HG02623 (cell line): ENCODE data around the gene PHLPP1.

Source experiments
- ATAC-seq: cut with Tn5 transposase; IDR thresholded peaks from one replicate; pipeline ENCODE4 v1.9.1; 2021; ENCODE audit warnings: moderate library complexity; ENCODE audit not compliant: unreplicated experiment

PHLPP1 gene

GRCh38 chr18:62933261-62933887, 218.0 kb downstream of the PHLPP1 start:
- no peak for ATAC-seq

GRCh38 chr18:62935994-62936393, 220.7 kb downstream of the PHLPP1 start:
- no peak for ATAC-seq

GRCh38 chr18:62937065-62937464, 221.7 kb downstream of the PHLPP1 start:
- no peak for ATAC-seq

GRCh38 chr18:62938006-62938405, 222.7 kb downstream of the PHLPP1 start:
- no peak for ATAC-seq

- ATAC-seq, result peak; percentile 77
These were observed 223.1 kb downstream of the PHLPP1 start for GRCh38 chr18:62938487-62938886.

- ATAC-seq, result no peak
These were observed 224.1 kb downstream of the PHLPP1 start for GRCh38 chr18:62939433-62939832.

- no peak for ATAC-seq
These were observed 224.6 kb downstream of the PHLPP1 start for GRCh38 chr18:62939926-62940325.

GRCh38 chr18:62942578-62942977, 227.2 kb downstream of the PHLPP1 start:
- no peak for ATAC-seq

- no peak for ATAC-seq
These were observed 229.1 kb downstream of the PHLPP1 start for GRCh38 chr18:62944454-62944853.

- no peak for ATAC-seq
These were observed 233.4 kb downstream of the PHLPP1 start for GRCh38 chr18:62948788-62949187.

- ATAC-seq, result no peak
These were observed 234.9 kb downstream of the PHLPP1 start for GRCh38 chr18:62950246-62950645.

- ATAC-seq, result no peak
These were observed 237.5 kb downstream of the PHLPP1 start for GRCh38 chr18:62952807-62953206.

- ATAC-seq, result no peak
These were observed 238.3 kb downstream of the PHLPP1 start for GRCh38 chr18:62953663-62954062.

- ATAC-seq, result no peak
These were observed 239.0 kb downstream of the PHLPP1 start for GRCh38 chr18:62954366-62954765.

- ATAC-seq, result no peak
These were observed 242.6 kb downstream of the PHLPP1 start for GRCh38 chr18:62957885-62958472.

- ATAC-seq, result no peak
These were observed 244.1 kb downstream of the PHLPP1 start for GRCh38 chr18:62959481-62959880.

GRCh38 chr18:62963507-62963906, 248.2 kb downstream of the PHLPP1 start:
- no peak for ATAC-seq

- ATAC-seq, result no peak
These were observed 249.1 kb downstream of the PHLPP1 start for GRCh38 chr18:62964432-62964831.

GRCh38 chr18:62967089-62967488, 251.7 kb downstream of the PHLPP1 start:
- no peak for ATAC-seq

- ATAC-seq, result no peak
These were observed 258.3 kb downstream of the PHLPP1 start for GRCh38 chr18:62973689-62974088.

GRCh38 chr18:62974388-62974787, 259.0 kb downstream of the PHLPP1 start:
- ATAC-seq, result no peak

GRCh38 chr18:62974928-62975675, 259.8 kb downstream of the PHLPP1 start:
- no peak for ATAC-seq
